ENCODE data around the gene UGT2B28.
"Not testable (repeated sequence)": the region's sequence is repeated elsewhere in the genome, so short reads cannot be mapped to it uniquely, and the experiment has no call there.

DNA sequence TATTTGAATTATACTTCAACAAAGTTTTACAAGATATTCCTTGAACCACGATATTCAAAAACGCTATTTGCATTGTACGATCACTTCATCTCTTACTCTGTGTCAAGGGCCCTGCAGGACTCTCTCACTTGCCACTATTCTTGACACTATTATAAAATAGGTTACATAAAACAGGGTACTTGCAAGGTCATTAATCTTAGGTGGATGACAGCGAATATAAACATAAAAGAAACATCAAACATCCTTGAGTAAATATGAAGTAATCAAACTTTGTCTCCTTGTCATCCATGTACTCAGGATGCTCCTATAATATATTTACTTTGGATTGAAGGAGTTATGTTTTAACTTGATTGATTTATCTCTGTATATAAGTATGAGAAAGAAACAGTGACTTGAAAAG, at the start of gene UGT2B28:
- TF ChIP-seq, protein P1, sequence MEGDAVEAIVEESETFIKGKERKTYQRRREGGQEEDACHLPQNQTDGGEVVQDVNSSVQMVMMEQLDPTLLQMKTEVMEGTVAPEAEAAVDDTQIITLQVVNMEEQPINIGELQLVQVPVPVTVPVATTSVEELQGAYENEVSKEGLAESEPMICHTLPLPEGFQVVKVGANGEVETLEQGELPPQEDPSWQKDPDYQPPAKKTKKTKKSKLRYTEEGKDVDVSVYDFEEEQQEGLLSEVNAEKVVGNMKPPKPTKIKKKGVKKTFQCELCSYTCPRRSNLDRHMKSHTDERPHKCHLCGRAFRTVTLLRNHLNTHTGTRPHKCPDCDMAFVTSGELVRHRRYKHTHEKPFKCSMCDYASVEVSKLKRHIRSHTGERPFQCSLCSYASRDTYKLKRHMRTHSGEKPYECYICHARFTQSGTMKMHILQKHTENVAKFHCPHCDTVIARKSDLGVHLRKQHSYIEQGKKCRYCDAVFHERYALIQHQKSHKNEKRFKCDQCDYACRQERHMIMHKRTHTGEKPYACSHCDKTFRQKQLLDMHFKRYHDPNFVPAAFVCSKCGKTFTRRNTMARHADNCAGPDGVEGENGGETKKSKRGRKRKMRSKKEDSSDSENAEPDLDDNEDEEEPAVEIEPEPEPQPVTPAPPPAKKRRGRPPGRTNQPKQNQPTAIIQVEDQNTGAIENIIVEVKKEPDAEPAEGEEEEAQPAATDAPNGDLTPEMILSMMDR (IDR thresholded peaks at IDR 0.05 in 4 of 5, conservative IDR thresholded peaks at IDR 0.05 in 1 of 5), result not testable (repeated sequence)
- not testable (repeated sequence) for TF ChIP-seq POLR2A (IDR thresholded peaks at IDR 0.05)

Data from gastrocnemius medialis (tissue), 4 donors.